ENCODE measurements around the gene TRIM14.
A peak's percentile ranks its signal among the peaks of the same experiment; 100 is the strongest.
"Not testable (repeated sequence)": the region's sequence is repeated elsewhere in the genome, so short reads cannot be mapped to it uniquely, and the experiment has no call there.

TRIM14 gene

DNA sequence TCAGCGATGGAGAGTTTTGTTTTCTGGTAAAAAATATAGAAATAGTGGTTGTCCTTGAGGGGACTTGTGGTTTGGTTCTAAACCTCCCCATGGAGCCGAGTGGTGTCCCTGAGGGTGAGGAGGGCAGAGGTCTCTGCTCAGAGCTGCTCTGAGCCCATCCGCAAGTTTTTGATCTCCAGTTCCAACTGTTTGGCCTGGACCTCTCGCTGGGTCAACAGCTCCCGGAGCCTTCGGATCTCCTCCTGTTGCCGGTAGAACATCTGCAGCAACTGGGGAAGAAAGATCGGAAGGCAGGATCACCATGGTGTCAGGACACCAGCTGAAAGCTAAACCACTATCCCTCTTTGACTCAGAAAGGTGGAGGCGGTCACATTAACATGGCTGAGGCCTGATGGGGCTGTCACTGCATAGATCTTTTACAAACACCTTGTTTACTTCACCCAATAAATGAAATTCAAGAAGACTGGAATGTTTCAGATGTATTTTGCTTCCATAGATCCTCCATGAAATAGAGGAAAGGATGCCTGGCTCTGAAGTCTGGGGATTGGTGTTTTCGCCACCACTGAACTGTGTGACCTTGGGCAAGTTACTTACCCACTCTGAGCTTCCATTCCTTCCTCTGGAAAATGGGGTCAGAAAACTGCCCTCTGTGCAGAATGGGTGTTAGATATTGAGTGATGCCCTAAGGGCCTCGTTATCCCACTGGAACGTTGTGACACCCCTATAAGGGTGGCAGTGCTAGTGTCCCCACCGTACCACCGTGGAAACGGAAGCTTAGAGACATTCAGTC is 5.8 kb upstream of the TRIM14 start:
- Histone ChIP-seq H3K27me3 (ENCODE audit: insufficient read depth, low read depth) (no peaks in the 10 kb centered on the region), H3K4me2 (no peak overlapping the region), H3K9ac (no peak overlapping the region), H3K79me2 (ENCODE audit: insufficient read depth, low read depth) (no peaks in the 10 kb centered on the region), H3K4me3 (IDR thresholded peaks at IDR 0.05; ENCODE audit: insufficient read depth, low read depth, low read length) (no peak overlapping the region), H3K4me1 (ENCODE audit: low read depth, poor library complexity, severe bottlenecking) (peaks cover 26% of the 10 kb centered on the region), H3K27ac (no peak overlapping the region), H2AFZ (ENCODE audit: low read depth) (no peak overlapping the region), H3K36me3 (ENCODE audit: insufficient read depth) (no peaks in the 10 kb centered on the region), H4K20me1 (ENCODE audit: insufficient read depth) (no peaks in the 10 kb centered on the region)
- TF ChIP-seq, protein P1, sequence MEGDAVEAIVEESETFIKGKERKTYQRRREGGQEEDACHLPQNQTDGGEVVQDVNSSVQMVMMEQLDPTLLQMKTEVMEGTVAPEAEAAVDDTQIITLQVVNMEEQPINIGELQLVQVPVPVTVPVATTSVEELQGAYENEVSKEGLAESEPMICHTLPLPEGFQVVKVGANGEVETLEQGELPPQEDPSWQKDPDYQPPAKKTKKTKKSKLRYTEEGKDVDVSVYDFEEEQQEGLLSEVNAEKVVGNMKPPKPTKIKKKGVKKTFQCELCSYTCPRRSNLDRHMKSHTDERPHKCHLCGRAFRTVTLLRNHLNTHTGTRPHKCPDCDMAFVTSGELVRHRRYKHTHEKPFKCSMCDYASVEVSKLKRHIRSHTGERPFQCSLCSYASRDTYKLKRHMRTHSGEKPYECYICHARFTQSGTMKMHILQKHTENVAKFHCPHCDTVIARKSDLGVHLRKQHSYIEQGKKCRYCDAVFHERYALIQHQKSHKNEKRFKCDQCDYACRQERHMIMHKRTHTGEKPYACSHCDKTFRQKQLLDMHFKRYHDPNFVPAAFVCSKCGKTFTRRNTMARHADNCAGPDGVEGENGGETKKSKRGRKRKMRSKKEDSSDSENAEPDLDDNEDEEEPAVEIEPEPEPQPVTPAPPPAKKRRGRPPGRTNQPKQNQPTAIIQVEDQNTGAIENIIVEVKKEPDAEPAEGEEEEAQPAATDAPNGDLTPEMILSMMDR (conservative IDR thresholded peaks at IDR 0.05; ENCODE audit: low read depth, low read length), result no peak

DNA sequence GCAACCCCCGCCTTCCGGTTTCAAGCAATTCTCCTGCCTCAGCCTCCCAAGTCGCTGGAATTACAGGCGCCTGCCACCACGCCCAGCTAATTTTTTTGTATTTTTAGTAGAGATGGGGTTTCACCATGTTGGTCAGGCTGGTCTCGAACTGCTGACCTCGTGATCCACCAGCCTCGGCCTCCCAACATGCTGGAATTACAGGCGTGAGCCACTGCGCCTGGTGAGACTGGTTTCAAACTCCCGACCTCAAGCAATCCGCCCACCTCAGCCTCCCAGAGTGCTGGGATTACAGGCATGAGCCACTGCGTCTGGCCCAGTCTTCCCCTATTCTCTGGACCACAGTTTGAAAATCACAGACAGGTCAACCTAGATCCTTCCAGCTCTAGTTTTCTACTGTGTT is 5.1 kb upstream of the TRIM14 start:
- H3K4me1 ChIP-seq (ENCODE audit: low read depth, poor library complexity, severe bottlenecking), result peaks cover 24% of the 10 kb centered on the region
- not testable (repeated sequence) for H3K9ac ChIP-seq; H3K79me2 ChIP-seq (ENCODE audit: insufficient read depth, low read depth)

DNA sequence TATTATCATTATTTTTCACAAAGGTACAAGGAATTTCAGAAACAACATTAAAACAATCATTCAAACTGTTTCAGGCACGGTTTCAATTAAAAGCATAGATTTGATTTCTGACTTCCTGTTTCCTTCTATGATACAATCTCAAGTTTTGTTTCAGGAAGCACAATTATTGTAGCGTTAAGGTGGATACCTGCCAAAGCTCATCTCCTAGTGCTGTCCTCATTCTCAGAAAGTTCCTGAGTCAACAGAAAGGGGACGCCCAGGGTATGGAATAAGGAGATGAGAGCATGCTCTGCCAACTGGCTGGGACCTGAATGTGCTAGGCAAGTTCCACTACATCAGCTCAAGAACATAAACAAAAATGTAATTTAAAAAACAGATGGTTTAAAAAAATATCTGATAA is 2.0 kb upstream of the TRIM14 start:
- no peak overlapping the region for H3K9ac ChIP-seq
- H3K27ac ChIP-seq, result no peak overlapping the region
- no peak overlapping the region for H3K4me2 ChIP-seq
- H3K4me1 ChIP-seq (ENCODE audit: low read depth, poor library complexity, severe bottlenecking), result peaks cover 31% of the 10 kb centered on the region
- no peaks in the 10 kb centered on the region for H4K20me1 ChIP-seq (ENCODE audit: insufficient read depth)
- TF ChIP-seq, protein P1 (conservative IDR thresholded peaks at IDR 0.05; ENCODE audit: low read depth, low read length), result no peak
- no peak overlapping the region for H3K4me3 ChIP-seq (IDR thresholded peaks at IDR 0.05; ENCODE audit: insufficient read depth, low read depth, low read length)
- peaks cover 15% of the 10 kb centered on the region for H3K79me2 ChIP-seq (ENCODE audit: insufficient read depth, low read depth)
- H3K36me3 ChIP-seq (ENCODE audit: insufficient read depth), result no peaks in the 10 kb centered on the region; the same call in 1 of the 2 replicates
- no peaks in the 10 kb centered on the region for H3K27me3 ChIP-seq (ENCODE audit: insufficient read depth, low read depth)
- no peak overlapping the region for H2AFZ ChIP-seq (ENCODE audit: low read depth)

More for the DNA sequence above, 5.1 kb upstream of the TRIM14 start:
- H3K27me3 ChIP-seq (ENCODE audit: insufficient read depth, low read depth); H3K27ac ChIP-seq; H4K20me1 ChIP-seq (ENCODE audit: insufficient read depth); H3K36me3 ChIP-seq (ENCODE audit: insufficient read depth); H2AFZ ChIP-seq (ENCODE audit: low read depth); H3K4me2 ChIP-seq; H3K4me3 ChIP-seq (IDR thresholded peaks at IDR 0.05; ENCODE audit: insufficient read depth, low read depth, low read length): not testable (repeated sequence)

DNA sequence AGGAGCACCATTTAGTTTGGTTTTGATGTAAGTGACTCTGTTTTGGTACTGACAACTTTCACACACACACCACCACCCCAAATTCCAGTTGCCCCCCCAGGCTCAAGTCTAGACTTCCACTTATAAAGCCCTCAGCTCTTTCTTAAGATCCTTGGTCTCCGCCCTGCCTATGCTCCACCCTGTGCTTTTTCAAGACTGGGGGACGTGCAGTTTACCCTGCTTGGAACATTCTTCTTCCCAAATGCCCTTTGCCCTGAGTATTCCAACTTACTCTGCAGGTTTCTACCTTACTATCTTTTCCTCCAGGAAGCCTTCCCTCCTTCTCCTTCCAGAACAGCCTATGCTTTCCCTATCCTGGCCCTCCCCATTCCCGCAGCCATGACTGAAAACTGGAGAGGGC is 1.5 kb upstream of the TRIM14 start:
- H3K79me2 ChIP-seq (ENCODE audit: insufficient read depth, low read depth), result peaks cover 21% of the 10 kb centered on the region
- peaks cover 31% of the 10 kb centered on the region for H3K4me1 ChIP-seq (ENCODE audit: low read depth, poor library complexity, severe bottlenecking)
- no peak overlapping the region for H3K9ac ChIP-seq
- H3K4me2 ChIP-seq, result peak overlapping the region; percentile 80; the same call in 1 of the 2 replicates
- no peaks in the 10 kb centered on the region for H4K20me1 ChIP-seq (ENCODE audit: insufficient read depth)
- H3K27me3 ChIP-seq (ENCODE audit: insufficient read depth, low read depth), result no peaks in the 10 kb centered on the region
- H2AFZ ChIP-seq (ENCODE audit: low read depth), result no peak overlapping the region
- TF ChIP-seq, protein P1 (conservative IDR thresholded peaks at IDR 0.05; ENCODE audit: low read depth, low read length), result no peak
- no peaks in the 10 kb centered on the region; the same call in 1 of the 2 replicates for H3K36me3 ChIP-seq (ENCODE audit: insufficient read depth)
- H3K4me3 ChIP-seq (IDR thresholded peaks at IDR 0.05; ENCODE audit: insufficient read depth, low read depth, low read length), result no peak overlapping the region
- no peak overlapping the region for H3K27ac ChIP-seq
